HL-60/S4 (cell line): ENCODE data around the gene LIPT1.
"Not testable (repeated sequence)": the region's sequence is repeated elsewhere in the genome, so short reads cannot be mapped to it uniquely, and the experiment has no call there.

ENCODE experiments used
- in situ Hi-C: fragments of 300-500 bp; cut with MboI; formaldehyde crosslinking; loops from 2 replicates; pipeline ENCODE4 v1.14.3; 2022; ENCODE audit warnings: low sequenced_read_pairs

Gene LIPT1

DNA sequence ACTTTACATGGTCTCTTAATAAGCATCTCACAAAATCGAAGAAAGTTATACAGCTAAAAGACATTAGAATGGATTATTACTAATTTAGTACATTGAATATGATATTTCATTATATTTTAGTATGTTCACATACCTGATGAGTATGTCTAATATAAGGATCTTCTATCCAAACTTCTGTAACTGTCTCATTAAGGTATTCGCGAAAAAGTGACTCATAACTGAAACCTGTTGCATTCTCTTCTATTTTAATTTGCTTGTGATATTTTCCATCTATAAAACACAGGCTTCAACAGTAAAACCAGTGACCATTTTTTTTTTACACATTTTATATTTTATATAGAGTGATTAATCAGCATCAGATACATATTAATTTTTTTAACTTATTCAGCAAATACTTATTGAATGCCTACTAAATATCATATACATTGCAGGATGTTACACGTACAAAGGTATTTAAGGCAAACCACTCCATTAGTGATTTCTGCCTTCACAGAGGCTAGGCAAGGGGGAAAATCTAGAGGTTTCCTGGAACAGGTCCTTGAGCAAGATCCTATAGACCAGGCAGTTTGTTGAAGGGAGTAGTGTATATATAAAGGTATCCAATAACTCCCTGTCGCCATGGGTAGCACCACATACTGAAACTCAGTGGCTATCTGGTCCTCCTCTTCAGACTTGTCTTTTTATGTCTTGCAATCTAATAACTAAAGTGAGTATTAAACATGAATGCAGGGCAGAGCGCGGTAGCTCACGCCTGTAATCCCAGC is 16.8 kb downstream of the LIPT1 start:
- in situ Hi-C loops = no loop called here

DNA sequence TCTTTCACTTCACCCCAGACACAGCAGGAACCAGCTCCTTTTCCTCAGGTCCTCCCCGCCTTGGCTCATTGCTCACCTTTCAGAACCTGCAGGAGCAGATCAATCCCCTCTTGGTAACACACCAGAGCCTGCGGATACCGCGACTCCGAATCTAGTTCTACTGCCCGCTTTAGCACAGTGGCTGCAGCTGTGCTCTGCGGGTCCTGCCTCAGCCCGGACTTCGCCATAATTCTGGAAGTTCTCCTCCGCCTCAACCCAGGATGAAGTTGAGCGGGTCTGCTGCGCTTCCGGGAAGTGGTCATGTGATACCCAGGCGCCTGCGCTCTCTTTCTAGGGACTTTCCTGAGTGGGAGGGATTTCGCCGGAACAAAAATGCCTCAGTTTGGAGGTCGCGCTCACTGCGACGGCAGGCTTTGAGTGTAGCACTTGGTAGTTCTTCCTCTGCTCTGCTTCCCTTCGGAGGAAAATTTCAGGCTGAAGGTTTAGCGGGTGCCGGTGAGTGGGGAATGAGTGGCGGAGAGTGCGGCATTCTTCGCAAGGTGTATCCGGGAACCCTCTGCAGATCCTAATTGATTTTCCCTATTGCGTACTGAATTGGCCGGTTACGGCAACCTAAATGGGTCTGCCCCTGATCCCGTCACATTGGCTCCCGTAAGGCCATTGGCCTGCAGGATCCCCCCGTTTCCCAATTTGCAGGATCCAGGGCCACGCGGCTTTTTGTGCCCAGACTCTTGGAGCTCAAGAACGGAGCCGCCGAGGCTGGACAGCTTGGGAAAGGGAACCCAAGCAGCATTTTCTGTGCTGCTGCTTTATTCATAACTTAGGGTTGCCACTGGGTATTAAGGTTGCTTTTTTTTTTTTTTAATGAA is 26.2 kb downstream of the LIPT1 start, which contains the start of the genes MITD1 and MRPL30:
Gene MITD1, minus strand, starts transcription at position 304 of the 869 bp plus-strand sequence. Its CDS starts 77 bp downstream, at position 227.
Gene MRPL30, plus strand, starts transcription at position 430 of the 869 bp plus-strand sequence. CDS start 5,020 bp downstream, outside the sequence.
- in situ Hi-C loops = no loop called here

DNA sequence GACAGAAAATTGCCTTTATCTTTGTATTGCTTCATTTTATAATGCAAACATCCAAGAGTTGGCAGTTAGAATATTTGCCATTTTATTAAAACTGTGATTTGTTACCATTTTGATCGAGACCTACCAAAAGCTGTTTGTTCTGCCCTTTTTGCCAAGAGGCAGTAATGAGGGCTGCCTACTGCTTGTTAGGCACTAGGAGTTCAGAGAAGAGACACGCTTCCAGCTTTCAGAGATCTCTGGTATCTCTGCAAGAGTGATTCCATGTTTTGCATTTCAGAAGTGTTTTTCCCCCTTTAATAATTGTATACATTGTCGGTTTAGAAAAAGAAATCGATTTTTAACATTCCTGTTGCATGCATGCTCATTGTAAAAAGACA is 26.8 kb downstream of the LIPT1 start:
- in situ Hi-C loops = no loop called here

DNA sequence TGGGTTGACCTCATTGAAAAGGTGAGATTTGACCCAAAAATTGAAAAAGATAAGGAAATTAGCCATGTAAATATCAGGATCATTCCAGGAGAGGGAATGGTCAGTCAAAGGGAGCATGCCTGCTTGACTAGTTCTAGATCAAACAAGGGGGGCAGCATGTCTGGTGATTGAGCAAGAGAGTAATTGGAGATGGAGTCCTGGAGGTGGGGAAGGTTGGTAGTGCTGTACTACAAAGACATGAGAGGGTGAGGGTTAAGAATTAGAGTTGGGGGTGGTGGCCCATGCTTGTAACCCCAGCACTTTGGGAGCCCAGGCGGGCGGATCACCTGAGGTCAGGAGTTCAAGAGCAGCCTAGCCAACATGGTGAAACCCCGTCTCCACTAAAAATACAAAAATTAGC is 28.3 kb downstream of the LIPT1 start:
- in situ Hi-C loops = no loop called here

DNA sequence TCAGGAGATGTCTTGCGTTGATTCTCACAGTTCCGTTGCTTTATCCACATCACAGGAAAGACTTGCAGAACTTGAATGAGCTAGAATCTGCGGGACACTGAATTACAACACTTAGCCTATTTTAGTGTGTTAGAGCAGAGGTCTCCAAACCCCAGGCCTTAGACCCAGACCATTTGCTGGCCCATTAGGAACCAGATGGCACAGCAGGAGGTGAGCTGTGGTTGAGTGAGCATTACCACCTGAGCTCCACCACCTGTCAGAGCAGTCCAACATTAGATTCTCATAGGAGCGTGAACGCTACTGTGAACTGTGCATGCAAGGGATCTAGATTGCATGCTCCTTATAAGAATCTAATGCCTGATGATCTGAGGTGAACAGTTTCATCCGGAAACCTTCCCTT is 30.0 kb downstream of the LIPT1 start:
- in situ Hi-C loops = no loop called here

DNA sequence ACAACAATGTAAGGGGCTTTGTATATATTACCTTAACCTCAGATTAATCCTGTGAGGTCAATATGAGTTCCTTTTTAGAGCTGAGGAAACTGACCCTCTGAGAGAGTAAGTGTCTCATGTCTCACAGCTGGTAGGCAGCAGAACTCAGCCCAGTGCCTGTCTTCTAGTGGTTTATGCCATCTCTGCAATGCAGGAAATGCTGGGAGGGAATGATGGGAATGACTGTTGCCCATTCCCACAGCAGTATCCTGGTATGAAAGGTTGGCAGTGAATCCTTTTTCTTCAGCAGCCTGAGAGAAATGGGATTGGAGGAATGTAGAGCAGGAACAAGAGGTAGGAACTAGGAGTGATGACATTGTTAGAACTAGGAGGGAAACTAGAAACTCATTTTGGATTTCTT is 32.2 kb downstream of the LIPT1 start:
- in situ Hi-C loops = no loop called here

DNA sequence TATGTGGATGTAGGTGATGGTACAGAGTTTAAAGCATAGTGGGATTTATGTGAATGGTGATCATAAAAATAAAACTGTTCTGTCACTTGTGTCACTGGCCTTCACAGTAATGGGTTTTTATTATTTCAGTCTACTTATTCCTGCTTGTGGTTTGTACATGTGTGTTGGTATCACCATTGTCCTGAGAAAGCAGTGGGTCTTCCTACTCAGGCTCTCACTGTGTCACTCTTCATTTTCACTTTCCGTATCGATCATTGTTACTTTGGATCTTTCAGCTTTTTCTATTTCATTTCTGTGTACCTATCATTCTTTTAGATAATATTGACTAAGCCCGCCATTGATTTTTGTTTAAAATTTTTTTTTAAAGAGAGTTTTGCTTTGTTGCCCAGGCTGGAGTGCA is 33.6 kb downstream of the LIPT1 start:
- in situ Hi-C loops = no loop called here

DNA sequence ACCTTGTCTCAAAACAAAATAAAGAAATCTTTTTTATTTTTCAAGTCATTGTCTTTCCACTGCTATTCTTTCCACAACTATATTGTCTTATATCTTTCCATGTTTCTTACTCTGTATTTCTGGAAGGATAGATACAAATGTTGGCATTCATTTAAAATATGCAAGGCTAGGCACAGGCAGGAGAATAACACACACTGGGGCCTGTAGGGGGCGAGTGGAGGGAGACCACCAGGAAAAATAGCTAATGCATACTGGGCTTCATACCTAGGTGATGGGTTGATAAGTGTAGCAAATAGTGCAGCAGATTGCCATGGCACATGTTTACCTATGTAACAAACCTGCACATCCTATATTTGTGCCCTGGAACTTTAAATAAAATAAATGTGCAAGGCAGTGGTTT is 35.8 kb downstream of the LIPT1 start:
- in situ Hi-C loops = no loop called here

DNA sequence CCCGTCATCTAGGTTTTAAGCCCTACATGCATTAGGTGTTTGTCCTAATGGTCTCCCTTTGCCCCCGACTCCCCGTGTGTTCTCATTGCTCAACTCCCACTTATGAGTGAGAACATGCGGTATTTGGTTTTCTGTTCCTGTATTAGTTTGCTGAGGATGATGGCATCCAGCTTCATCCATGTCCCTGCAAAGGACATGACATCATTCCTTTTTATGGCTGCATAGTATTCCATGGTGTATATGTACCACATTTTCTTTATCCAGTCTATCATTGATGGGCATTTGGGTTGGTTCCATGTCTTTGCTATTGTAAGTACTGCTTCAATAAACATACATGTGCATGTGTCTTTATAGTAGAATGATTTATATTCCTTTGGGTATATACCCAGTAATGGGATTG is 37.6 kb downstream of the LIPT1 start:
- in situ Hi-C loops = not testable (repeated sequence)

DNA sequence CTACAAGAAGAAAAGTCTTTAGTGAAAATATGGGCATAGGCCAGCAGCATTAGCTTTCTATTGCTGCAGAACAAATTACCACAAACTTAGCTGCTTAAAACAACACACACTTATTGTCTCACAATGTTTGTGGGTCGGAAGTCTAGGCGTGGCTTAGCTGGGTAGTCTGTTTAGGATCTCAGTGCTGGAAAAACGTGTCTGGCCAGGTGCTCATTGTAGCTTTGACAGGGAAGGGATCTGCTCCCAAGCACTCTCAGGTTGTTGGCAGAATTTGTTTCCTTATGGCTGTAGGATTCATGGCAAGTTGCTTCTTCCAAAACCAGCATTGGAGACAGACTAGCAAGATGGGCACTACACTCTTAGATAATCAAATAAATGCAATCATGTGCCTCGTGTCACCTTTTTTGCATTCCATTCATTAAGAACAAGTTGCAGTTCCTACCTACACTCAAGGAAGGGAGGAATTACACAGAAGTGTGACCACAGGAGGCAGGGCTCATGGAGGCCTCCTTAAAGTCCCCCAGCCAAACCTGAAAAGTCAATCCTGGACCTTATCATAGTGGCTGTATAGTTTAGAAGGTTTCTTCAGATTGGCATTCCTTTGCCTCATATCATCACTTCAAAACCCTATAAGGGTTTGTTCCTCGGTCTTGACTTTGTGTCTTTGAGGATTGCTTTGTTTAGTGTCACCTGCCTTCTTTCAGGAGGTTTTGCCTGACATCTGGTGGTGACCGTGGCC is 43.5 kb downstream of the LIPT1 start:
- in situ Hi-C loops = no loop called here

DNA sequence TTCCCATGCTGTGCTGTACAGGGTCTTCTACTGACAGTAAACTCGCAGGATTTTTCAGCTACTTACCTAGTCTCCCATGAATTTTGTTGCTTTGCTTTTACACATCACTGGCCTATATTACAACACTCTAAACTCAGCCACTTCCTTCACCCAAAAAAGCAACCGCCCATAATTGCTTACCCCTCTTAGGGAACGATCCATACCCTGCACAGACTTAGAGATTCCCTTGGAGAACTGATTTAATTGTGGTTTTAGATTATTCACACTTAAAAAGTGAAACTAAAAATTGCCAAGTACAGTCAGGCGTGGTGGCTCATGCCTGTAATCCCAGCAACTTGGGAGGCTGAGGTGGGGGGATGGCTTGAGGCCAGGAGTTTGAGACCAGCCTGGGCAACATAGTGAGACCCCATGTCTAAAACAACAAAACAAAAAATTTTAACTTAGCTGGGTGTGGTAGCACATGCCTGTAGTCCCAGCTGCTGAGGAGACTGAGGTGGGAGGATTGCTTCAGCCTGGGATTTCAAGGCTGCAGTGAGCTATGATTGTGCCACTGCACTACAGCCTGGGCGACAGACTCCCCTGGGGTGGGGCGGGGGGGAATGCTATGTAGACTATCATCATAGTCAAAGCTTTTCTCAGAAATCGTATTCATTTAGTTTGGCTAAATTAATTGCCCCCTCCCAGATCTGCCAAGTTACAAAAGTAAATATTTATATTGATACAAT is 45.5 kb downstream of the LIPT1 start:
- in situ Hi-C loops = no loop called here

DNA sequence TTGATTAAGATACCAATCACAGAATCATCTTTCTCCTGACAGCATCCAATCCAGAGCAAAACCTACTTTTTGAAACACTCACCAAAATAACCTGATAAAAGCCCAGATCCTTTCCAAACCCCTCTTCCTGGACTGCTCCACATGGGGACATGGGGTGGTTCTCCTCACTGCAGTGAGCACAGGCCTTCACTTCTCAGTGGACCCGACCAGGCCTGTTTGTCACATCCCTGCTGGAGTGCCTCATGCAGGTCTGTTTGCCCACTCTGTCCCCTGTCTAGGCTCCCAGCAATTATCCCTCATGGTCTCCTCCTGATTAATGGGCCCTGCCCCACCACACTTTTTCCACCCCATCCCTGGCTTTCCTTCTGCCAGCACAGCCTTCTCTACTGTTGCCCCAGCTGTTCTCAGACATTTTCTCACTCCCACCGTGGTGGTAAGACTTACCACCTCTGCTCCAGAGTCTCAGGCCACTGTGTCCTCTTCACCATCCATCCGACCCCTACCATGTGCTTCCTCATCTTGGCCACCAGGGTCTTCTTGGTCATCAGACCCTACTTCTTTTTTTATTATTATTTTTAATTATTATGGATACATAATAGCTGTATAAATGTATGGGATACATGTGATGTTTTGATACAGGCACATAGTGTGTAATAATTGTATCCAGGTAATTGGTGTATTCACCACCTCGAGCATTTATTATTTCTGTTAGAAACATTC is 47.4 kb downstream of the LIPT1 start:
- in situ Hi-C loops = no loop called here

DNA sequence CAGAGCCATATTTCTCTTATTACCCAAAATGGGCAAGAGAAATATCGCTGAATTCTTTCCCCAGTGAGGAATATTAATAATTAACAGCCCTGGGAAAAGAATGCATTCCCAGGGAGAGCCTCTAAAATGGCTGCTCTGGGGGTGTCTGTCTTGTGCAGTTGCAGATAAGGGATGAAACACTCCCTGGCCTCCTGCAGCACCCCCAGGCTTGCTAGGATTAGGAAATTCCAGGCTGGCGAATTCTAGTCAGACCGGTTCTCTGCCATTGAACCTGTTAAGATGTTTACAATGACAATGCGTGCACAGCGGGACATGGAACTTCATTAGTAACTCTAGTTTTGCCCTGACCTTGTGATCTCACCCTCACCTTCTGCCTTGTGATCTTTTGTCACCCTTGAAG is 50.7 kb downstream of the LIPT1 start:
- in situ Hi-C loops = no loop called here
